Heart left ventricle (tissue), 16 donors: ENCODE data around the gene ALAS1. TPM values are rescaled to one million over a fixed set of nuclear protein-coding genes. Genes with fewer than 3 reads are reported as not detected.

Experiments
- ATAC-seq, 4 donors: fragments of 200-7000 bp; cut with Tn5 transposase; one replicate each; pipeline ENCODE4 v1.9.1; 2020 to 2022; ENCODE audit warnings: moderate library complexity in 4 of 4, mild to moderate bottlenecking in 3 of 4, moderate number of reproducible peaks in 1 of 4
- DNase-seq, 5 donors: peaks; one replicate each; pipeline ENCODE4 v3.0.0-alpha.2; 2020
- H3K27ac ChIP-seq, 12 donors: fragments of 200-600 bp; sonication (generic) in 4 of 12; one replicate each; pipeline versions ENCODE4 v1.5.0 to v1.8.0; 2016 to 2022; ENCODE audit warnings: mild to moderate bottlenecking in 2 of 12
- H3K27me3 ChIP-seq, 9 donors: fragments of 200-600 bp; sonication (generic) in 2 of 9; one replicate each; pipeline versions ENCODE4 v1.5.1 to v1.8.0; 2016 to 2022; ENCODE audit warnings: mild to moderate bottlenecking in 3 of 9
- H3K36me3 ChIP-seq, 9 donors: fragments of 200-600 bp; sonication (generic) in 2 of 9; one replicate each; pipeline versions ENCODE4 v1.5.0 to v1.8.0; 2018 to 2022; ENCODE audit warnings: mild to moderate bottlenecking in 2 of 9
- H3K4me1 ChIP-seq, 12 donors: fragments of 200-600 bp; sonication (generic) in 4 of 12; one replicate each; pipeline versions ENCODE4 v1.5.0 to v1.8.0; 2016 to 2022; ENCODE audit warnings: mild to moderate bottlenecking in 3 of 12
- H3K4me3 ChIP-seq, 12 donors: fragments of 200-600 bp; sonication (generic) in 4 of 12; one replicate each; pipeline versions ENCODE4 v1.5.0 to v1.8.0; 2017 to 2022; ENCODE audit warnings: mild to moderate bottlenecking in 9 of 12, moderate library complexity in 4 of 12
- H3K9me3 ChIP-seq, 12 donors: fragments of 200-600 bp; sonication (generic) in 4 of 12; one replicate each; pipeline versions ENCODE4 v1.5.0 to v1.8.0; 2016 to 2022; ENCODE audit warnings: mild to moderate bottlenecking in 1 of 12
- CTCF ChIP-seq, 12 donors: fragments of 200-600 bp; sonication (generic) in 4 of 12; IDR thresholded peaks; one replicate each; pipeline versions ENCODE4 v1.5.0 to v1.8.0; 2018 to 2022; ENCODE audit warnings: antibody characterized with exemption in 12 of 12, mild to moderate bottlenecking in 5 of 12
- POLR2A ChIP-seq, 2 donors: fragments of 450-650 bp; IDR thresholded peaks; one replicate each; pipeline ENCODE4 v1.6.1; 2017; ENCODE audit warnings: antibody characterized with exemption in 2 of 2, mild to moderate bottlenecking in 2 of 2, moderate library complexity in 2 of 2
- whole genome bisulfite sequencing, 4 donors: extraction: QIAGEN DNeasy Blood & Tissue Kit in 2 of 4; methylation state at CpG; one replicate each; pipeline versions ENCODE4 v1.1.5 to v1.1.7; 2013 to 2018; 5-methylcytosine and 5-hydroxymethylcytosine counted together
- intact Hi-C, 10 donors: fragments of 100-400 bp; cut with DNase I; formaldehyde crosslinking; loops; one replicate each; pipeline versions ENCODE4 v1.11.1 to v1.14.2; 2022
- polyA plus RNA-seq, 2 donors: library from polyadenylated mRNA; stranded (reverse); fragments of 200-250 nt; gene quantifications; one replicate each; pipeline ENCODE4 v1.2.3, GENCODE V29; 2013
- total RNA-seq, 9 donors: library from RNA; depleted of rRNA in 2 of 9; stranded (reverse); fragments of >200 nt in 2 of 9; fragmentation: NEBNext Ultra II Directional in 3 of 9; extraction: Animal tissue kit (Norgen Biotek cat#: 25700) in 3 of 9; gene quantifications; one replicate each; pipeline versions ENCODE4 v1.1.0 to v1.2.4, GENCODE V29; 2016 to 2023
- donor health status: ischemic (EF 13 %, LVEDD 7.1; RV severe dilation, severe dysfunction).
- donor health status: healthy with polysubstance abuse.
- donor health status: DM: no; HTN: yes; CAD: no.
- donor health status: DM: no; HTN: no; CAD: no.
- donor health status: ischemic (EF 25% LVEDD 6.9; RV normal size, moderate dysfunction).
- donor health status: ischemic (EF 25% LVEDD 5.7; RV mildly dilated, moderate dysfunction).
- donor health status: healthy.
- donor health status: DM: yes; HTN: yes; CAD: no.
- donor health status: ischemic (EF 35%, LVEDD 5.7; RV mildly dilated, moderate dysfunction).
- donor health status: nonischemic (EF 11% LVEDD 7.7; RV severe dilation, severe dysfunction).
- donor health status: DM: yes; HTN: yes; CAD: no.
- donor health status: PGD.
- donor health status: ischemic (EF 29% LVEDD 5.4; RV normal size, mild dysfunction).
- donor health status: nonischemic (EF 23%, LVEDD 6.1; RV moderate dilation, normal function).

ALAS1 gene
- total and polyA plus RNA-seq, 11 donors = 77.9 to 213 (median 132) TPM

- H3K9me3 ChIP-seq = no peaks in the 10 kb centered on the region
- no peaks in the 10 kb centered on the region for H3K27me3 ChIP-seq
- no peaks in the 10 kb centered on the region for H3K36me3 ChIP-seq
- DNase-seq (peak; percentile 95 to 99 (median 96)), ATAC-seq (peak; percentile 98 to 99 (median 98))
- H3K27ac ChIP-seq = peak within 1 kb of the TSS; percentile 9 to 95 (median 88)
- peak in 1 of 2 donors; percentile 64 for TF ChIP-seq POLR2A (IDR thresholded peaks at IDR 0.05)
- TF ChIP-seq CTCF (IDR thresholded peaks at IDR 0.05) = peak in 6 of 12 donors; percentile 8 to 34 (median 19)
- peak within 1 kb of the TSS; percentile 38 to 73 (median 66) for H3K4me3 ChIP-seq
- 0% methylated on average over 32 to 83 of the region's 83 CpGs for WGBS, 4 donors
- peaks cover 4 to 18% (median 13%) of the 10 kb centered on the region in 12 donors for H3K4me1 ChIP-seq
- intact Hi-C loops = loop anchor here in 7 of 10 donors (1.0 to 10.0 kb wide), 7 partner anchors 38 to 180 kb away; partner anchors contain the start of gene ALAS1 (in 4 of the 7)
Measured at GRCh38 chr3:52154135-52155094, 43.5 kb upstream of the ALAS1 start, which contains the start of gene POC1A. POC1A (minus strand) TSS chr3:52154423; CDS start chr3:52154372, 51 bp downstream.

GRCh38 chr3:52155912-52156311 is 42.0 kb upstream of the ALAS1 start:
- no peaks in the 10 kb centered on the region for H3K36me3 ChIP-seq
- H3K4me3 ChIP-seq = no peak overlapping the region
- DNase-seq (no peak), ATAC-seq (no peak)
- TF ChIP-seq POLR2A (IDR thresholded peaks at IDR 0.05) (no peak), CTCF (IDR thresholded peaks at IDR 0.05) (no peak)
- H3K4me1 ChIP-seq = peaks cover 4 to 18% (median 13%) of the 10 kb centered on the region in 12 donors
- WGBS, 4 donors = 86 to 89% (median 88%) methylated on average over 4 of the region's 4 CpGs
- peak overlapping the region in 1 of 12 donors; percentile 79 for H3K27ac ChIP-seq
- H3K27me3 ChIP-seq = no peaks in the 10 kb centered on the region
- no peaks in the 10 kb centered on the region for H3K9me3 ChIP-seq
- intact Hi-C loops = loop anchor here in 5 of 10 donors (2.0 to 10.0 kb wide), 5 partner anchors 36 to 179 kb away; partner anchors contain the start of gene ALAS1 (in 2 of the 5)

- H3K27me3 ChIP-seq = no peaks in the 10 kb centered on the region
- no peaks in the 10 kb centered on the region for H3K9me3 ChIP-seq
- H3K4me1 ChIP-seq = peaks cover 0 to 6% (median 4%) of the 10 kb centered on the region in 12 donors
- ATAC-seq (no peak), DNase-seq (no peak)
- 20 to 29% (median 23%) methylated on average over 1 of the region's 1 CpG for WGBS, 4 donors
- no peak for TF ChIP-seq POLR2A (IDR thresholded peaks at IDR 0.05)
- TF ChIP-seq CTCF (IDR thresholded peaks at IDR 0.05) = no peak
- H3K4me3 ChIP-seq = no peak overlapping the region
- H3K27ac ChIP-seq = no peak overlapping the region
- H3K36me3 ChIP-seq = no peaks in the 10 kb centered on the region
- intact Hi-C loops = loop anchor here in 3 of 10 donors (5.0 to 10.0 kb wide), 3 partner anchors 33 to 175 kb away; partner anchors contain the start of gene ALAS1 (in 1 of the 3)
Measured at GRCh38 chr3:52159503-52159902, 38.5 kb upstream of the ALAS1 start.
